GM13976 (cell line): ENCODE data around the gene WDR76.

Experiments
- DNase-seq: peaks from one replicate; pipeline ENCODE4 v3.0.0; 2012; ENCODE audit warnings: low spot score
- CTCF ChIP-seq: IDR thresholded peaks from 2 replicates; pipeline ENCODE4 v1.5.1; 2012; ENCODE audit warnings: borderline replicate concordance, mild to moderate bottlenecking; ENCODE audit not compliant: insufficient read depth; ENCODE audit errors: extremely low read depth, missing control alignments, control extremely low read depth
- in situ Hi-C: fragments of 300-500 bp; cut with MboI; formaldehyde crosslinking; loops from one replicate; pipeline ENCODE4 v1.12.0; 2022; ENCODE audit warnings: low sequenced_read_pairs, mixed read lengths, inconsistent platforms; ENCODE audit not compliant: unreplicated experiment

WDR76 gene

GRCh38 chr15:43887901-43888300 lies 61.1 kb downstream of the WDR76 start:
- no peak for DNase-seq
- in situ Hi-C loops: no loop called here
- no peak for TF ChIP-seq CTCF

GRCh38 chr15:43889042-43889441 lies 62.2 kb downstream of the WDR76 start:
- TF ChIP-seq CTCF: no peak
- in situ Hi-C loops: no loop called here
- DNase-seq: no peak

- no peak for TF ChIP-seq CTCF
- in situ Hi-C loops: no loop called here
- DNase-seq: no peak
These were observed 67.2 kb downstream of the WDR76 start for GRCh38 chr15:43893956-43894355.

GRCh38 chr15:43895586-43895985 lies 68.8 kb downstream of the WDR76 start:
- DNase-seq: no peak
- in situ Hi-C loops: no loop called here
- no peak for TF ChIP-seq CTCF

GRCh38 chr15:43896543-43896942 lies 69.7 kb downstream of the WDR76 start:
- no peak for TF ChIP-seq CTCF
- in situ Hi-C loops: no loop called here

GRCh38 chr15:43898891-43899290 lies 72.1 kb downstream of the WDR76 start:
- in situ Hi-C loops: no loop called here
- TF ChIP-seq CTCF: no peak
- no peak for DNase-seq

More at GRCh38 chr15:43896543-43896942, 69.7 kb downstream of the WDR76 start:
- DNase-seq: no peak

- no peak for DNase-seq
- in situ Hi-C loops: loop anchor here (10.0 to 25.0 kb wide), 4 partner anchors 155 to 605 kb away; no protein-coding TSS in a partner anchor
- no peak for TF ChIP-seq CTCF
These were observed 73.1 kb downstream of the WDR76 start for GRCh38 chr15:43899928-43900327.
